C4-2B (cell line): ENCODE data around the gene CDRT4.

Source experiments
- CTCF ChIP-seq: fragments of 450-650 bp; conservative IDR thresholded peaks from 2 replicates; pipeline ENCODE4 v1.5.1; 2017; ENCODE audit warnings: mild to moderate bottlenecking
- ZFX ChIP-seq: fragments of 450-650 bp; IDR thresholded peaks from 2 replicates; pipeline ENCODE4 v1.6.1; 2017

GRCh38 chr17:15513856-15514459 lies 46.5 kb upstream of the CDRT4 start:
- TF ChIP-seq CTCF: no peak
- no peak for TF ChIP-seq ZFX
